Mucosa of descending colon (tissue), 3 donors: ENCODE measurements around the gene DPP6. TPM values are rescaled to one million over a fixed set of nuclear protein-coding genes. Genes with fewer than 3 reads are reported as not detected.

Experiments
- ATAC-seq: fragments of 200-7000 bp; cut with Tn5 transposase; one replicate; pipeline ENCODE4 v1.9.1; 2020; ENCODE audit warnings: mild to moderate bottlenecking, moderate library complexity
- DNase-seq, 3 donors: peaks; one replicate each; pipeline ENCODE4 v3.0.0-alpha.2; 2020
- H3K36me3 ChIP-seq: fragments of 200-600 bp; one replicate; pipeline ENCODE4 v1.8.0; 2021; ENCODE audit warnings: low read depth, mild to moderate bottlenecking
- H3K4me1 ChIP-seq: fragments of 200-600 bp; one replicate; pipeline ENCODE4 v1.8.0; 2021; ENCODE audit warnings: low read depth, mild to moderate bottlenecking
- H3K4me3 ChIP-seq: fragments of 200-600 bp; one replicate; pipeline ENCODE4 v1.8.0; 2021; ENCODE audit warnings: mild to moderate bottlenecking
- H3K9me3 ChIP-seq: fragments of 200-600 bp; one replicate; pipeline ENCODE4 v1.8.0; 2021; ENCODE audit warnings: mild to moderate bottlenecking
- intact Hi-C, 2 donors: fragments of 100-400 bp; cut with DNase I in 1 of 2; cut with micrococcal nuclease in 1 of 2; formaldehyde crosslinking; loops; one replicate each; pipeline versions ENCODE4 v1.11.0 to v1.11.1; 2022; cut with DNase I, micrococcal nuclease
- total RNA-seq, 3 donors: library from RNA; stranded (reverse); fragmentation: NEBNext Ultra II Directional in 2 of 3; extraction: Animal tissue kit (Norgen Biotek cat#: 25700) in 2 of 3; gene quantifications; one replicate each; pipeline versions ENCODE4 v1.2.1 to v1.2.4, GENCODE V29; 2021 to 2023
- TF ChIP-seq, protein P1 (sequence below): fragments of 200-600 bp; IDR thresholded peaks from one replicate; pipeline ENCODE4 v1.8.0; 2022; ENCODE audit warnings: antibody characterized with exemption, mild to moderate bottlenecking
- donor health status: DM: no; HTN: no; CAD: no; lungs with moderate emphysema.
- donor health status: DM: no; HTN: no; CAD: no.
- donor health status: DM: no; HTN: yes; CAD: no.

DPP6 gene
- total RNA-seq, 3 donors from 2014 or later, result 1.3 to 33.8 (median 1.5) TPM

DNA sequence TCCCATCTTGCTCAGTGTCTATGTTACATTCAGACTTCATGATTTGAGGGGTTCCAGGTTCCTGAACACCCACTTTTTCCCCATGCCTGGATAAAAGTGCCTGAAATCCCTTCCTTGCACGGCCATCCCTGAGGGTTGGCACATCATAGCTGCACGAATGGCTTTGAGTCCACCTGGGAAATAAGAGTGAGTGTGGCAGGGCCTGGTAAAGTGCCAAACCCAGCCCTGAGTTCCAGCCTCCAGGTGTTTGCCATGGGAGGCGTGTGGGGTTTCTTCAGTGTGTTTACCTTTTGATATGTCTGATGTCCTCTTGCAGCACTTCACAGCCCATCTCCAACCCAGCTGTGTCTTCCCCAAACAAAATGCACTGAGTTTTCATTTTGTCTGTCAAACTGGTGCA is 805.0 kb downstream of the DPP6 start:
- DNase-seq (peak in 2 of 3 donors; percentile 63 to 64), ATAC-seq (peak; percentile 20)
- Histone ChIP-seq H3K4me1 (peaks cover 16% of the 10 kb centered on the region), H3K9me3 (no peaks in the 10 kb centered on the region), H3K4me3 (no peak overlapping the region), H3K36me3 (no peaks in the 10 kb centered on the region)
- TF ChIP-seq, protein P1, sequence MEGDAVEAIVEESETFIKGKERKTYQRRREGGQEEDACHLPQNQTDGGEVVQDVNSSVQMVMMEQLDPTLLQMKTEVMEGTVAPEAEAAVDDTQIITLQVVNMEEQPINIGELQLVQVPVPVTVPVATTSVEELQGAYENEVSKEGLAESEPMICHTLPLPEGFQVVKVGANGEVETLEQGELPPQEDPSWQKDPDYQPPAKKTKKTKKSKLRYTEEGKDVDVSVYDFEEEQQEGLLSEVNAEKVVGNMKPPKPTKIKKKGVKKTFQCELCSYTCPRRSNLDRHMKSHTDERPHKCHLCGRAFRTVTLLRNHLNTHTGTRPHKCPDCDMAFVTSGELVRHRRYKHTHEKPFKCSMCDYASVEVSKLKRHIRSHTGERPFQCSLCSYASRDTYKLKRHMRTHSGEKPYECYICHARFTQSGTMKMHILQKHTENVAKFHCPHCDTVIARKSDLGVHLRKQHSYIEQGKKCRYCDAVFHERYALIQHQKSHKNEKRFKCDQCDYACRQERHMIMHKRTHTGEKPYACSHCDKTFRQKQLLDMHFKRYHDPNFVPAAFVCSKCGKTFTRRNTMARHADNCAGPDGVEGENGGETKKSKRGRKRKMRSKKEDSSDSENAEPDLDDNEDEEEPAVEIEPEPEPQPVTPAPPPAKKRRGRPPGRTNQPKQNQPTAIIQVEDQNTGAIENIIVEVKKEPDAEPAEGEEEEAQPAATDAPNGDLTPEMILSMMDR, result no peak
- intact Hi-C loops, result no loop called here

- TF ChIP-seq, protein P1, result no peak
- no peaks in the 10 kb centered on the region for H3K36me3 ChIP-seq
- DNase-seq, result no peak
Measured at GRCh38 chr7:154857728-154858681, 805.8 kb downstream of the DPP6 start.

GRCh38 chr7:154858836-154859537 is 806.8 kb downstream of the DPP6 start:
- ATAC-seq (no peak), DNase-seq (no peak)
- TF ChIP-seq, protein P1, result no peak
- Histone ChIP-seq H3K4me1 (peaks cover 3% of the 10 kb centered on the region), H3K36me3 (no peaks in the 10 kb centered on the region), H3K9me3 (no peaks in the 10 kb centered on the region), H3K4me3 (no peak overlapping the region)
- intact Hi-C loops, result no loop called here

More at GRCh38 chr7:154857728-154858681, 805.8 kb downstream of the DPP6 start:
- no peak for ATAC-seq
- H3K4me3 ChIP-seq, result no peak overlapping the region
- intact Hi-C loops, result no loop called here
- H3K9me3 ChIP-seq, result no peaks in the 10 kb centered on the region
- peaks cover 9% of the 10 kb centered on the region for H3K4me1 ChIP-seq

- TF ChIP-seq, protein P1, result no peak
- H3K4me1 ChIP-seq, result peaks cover 3% of the 10 kb centered on the region
- H3K9me3 ChIP-seq, result no peaks in the 10 kb centered on the region
- no peaks in the 10 kb centered on the region for H3K36me3 ChIP-seq
- ATAC-seq, result no peak
- H3K4me3 ChIP-seq, result no peak overlapping the region
- no peak for DNase-seq
- intact Hi-C loops, result no loop called here
Measured at GRCh38 chr7:154859747-154860620, 807.8 kb downstream of the DPP6 start.
